ENCODE data around the gene KCTD3. TPM values are rescaled to one million over a fixed set of nuclear protein-coding genes. Genes with fewer than 3 reads are reported as not detected.

KCTD3 gene
- total and polyA plus RNA-seq, 2 of the 13 experiments (the other 11 are each of a cell fraction or from before 2014, with no cell fraction given): 49.8 to 68.1 TPM

DNA sequence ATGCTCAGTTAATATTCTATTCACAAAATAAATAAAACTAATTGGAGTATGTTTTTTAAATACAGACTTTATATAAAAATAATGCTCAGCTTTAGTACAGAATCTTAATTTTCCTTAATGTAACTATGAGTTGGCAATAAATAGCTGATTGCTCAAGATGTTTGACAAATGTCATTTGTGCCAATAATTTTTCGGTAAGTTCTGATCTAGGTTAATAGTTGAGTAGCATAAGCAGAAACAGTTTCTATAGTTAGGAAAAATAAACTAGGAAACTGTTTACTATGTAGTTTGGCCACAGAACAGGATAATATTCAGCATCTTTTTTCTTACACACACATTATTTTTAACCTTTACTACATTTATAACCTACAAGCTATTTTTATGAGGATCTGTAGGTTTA lies 40.3 kb downstream of the KCTD3 start:
- Histone ChIP-seq H4K20me1 (ENCODE audit: insufficient read depth, low read length) (0 out of 2 replicates have a peak, but pooled peaks cover 3% of the 10 kb centered on the region), H3K27me3 (ENCODE audit: control insufficient read depth in 1 of 2, insufficient read depth in 2 of 2, low read length in 2 of 2) (no peaks in the 10 kb centered on the region), H3K4me1 (ENCODE audit: insufficient read depth, low read length) (peaks cover 26% of the 10 kb centered on the region), H3K79me2 (ENCODE audit: insufficient read depth, low read length) (no peaks in the 10 kb centered on the region), H3K36me3 (replicated peaks in 1 of 2; ENCODE audit: control insufficient read depth in 1 of 2, insufficient read depth in 2 of 2, low read length in 2 of 2) (peaks cover 3 to 30% of the 10 kb centered on the region in 2 experiments), H3K27ac (ENCODE audit: extremely low read length, insufficient read depth, low read length) (no peak overlapping the region), H3K4me3 (replicated peaks in 1 of 3; ENCODE audit: insufficient read depth in 1 of 3, low read depth in 2 of 3, low read length in 3 of 3) (no peak overlapping the region), H3K4me2 (ENCODE audit: low read depth, low read length) (no peak overlapping the region), H2AFZ (ENCODE audit: low read length) (no peak overlapping the region), H3K9me3 (ENCODE audit: low read length) (no peaks in the 10 kb centered on the region), H3K9ac (ENCODE audit: insufficient read depth, low read depth, low read length) (no peak overlapping the region)
- in situ Hi-C loops (cut with HindIII; ENCODE audit: extremely low pct_ligation_motif_present, low pct_unique_long_range_greater_than_20kb): no loop called here
- no peak for ATAC-seq
- TF ChIP-seq TGIF2 (CRISPR knock-in tag; IDR thresholded peaks at IDR 0.05): no peak
- TF ChIP-seq, protein P1, sequence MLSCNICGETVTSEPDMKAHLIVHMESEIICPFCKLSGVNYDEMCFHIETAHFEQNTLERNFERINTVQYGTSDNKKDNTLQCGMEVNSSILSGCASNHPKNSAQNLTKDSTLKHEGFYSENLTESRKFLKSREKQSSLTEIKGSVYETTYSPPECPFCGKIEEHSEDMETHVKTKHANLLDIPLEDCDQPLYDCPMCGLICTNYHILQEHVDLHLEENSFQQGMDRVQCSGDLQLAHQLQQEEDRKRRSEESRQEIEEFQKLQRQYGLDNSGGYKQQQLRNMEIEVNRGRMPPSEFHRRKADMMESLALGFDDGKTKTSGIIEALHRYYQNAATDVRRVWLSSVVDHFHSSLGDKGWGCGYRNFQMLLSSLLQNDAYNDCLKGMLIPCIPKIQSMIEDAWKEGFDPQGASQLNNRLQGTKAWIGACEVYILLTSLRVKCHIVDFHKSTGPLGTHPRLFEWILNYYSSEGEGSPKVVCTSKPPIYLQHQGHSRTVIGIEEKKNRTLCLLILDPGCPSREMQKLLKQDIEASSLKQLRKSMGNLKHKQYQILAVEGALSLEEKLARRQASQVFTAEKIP (CRISPR knock-in tag; IDR thresholded peaks at IDR 0.05; ENCODE audit: borderline replicate concordance): no peak
- TF ChIP-seq ZNF563 (CRISPR knock-in tag; IDR thresholded peaks at IDR 0.05): no peak
- no peak for TF ChIP-seq SMC3 (IDR thresholded peaks at IDR 0.05; ENCODE audit: low read length)
- no peak for TF ChIP-seq SMYD3 (CRISPR knock-in tag; IDR thresholded peaks at IDR 0.05)
- no peak for TF ChIP-seq ZNF678 (CRISPR knock-in tag; IDR thresholded peaks at IDR 0.05)
- no peak for TF ChIP-seq KLF11 (CRISPR knock-in tag; IDR thresholded peaks at IDR 0.05)
- TF ChIP-seq RBM22 (optimal IDR thresholded peaks at IDR 0.05; ENCODE audit: low read length): no peak
- TF ChIP-seq HOXA9 (CRISPR knock-in tag; IDR thresholded peaks at IDR 0.05; ENCODE audit: borderline replicate concordance): no peak
- no peak for TF ChIP-seq EED (CRISPR knock-in tag; IDR thresholded peaks at IDR 0.05)
- TF ChIP-seq, protein P2, sequence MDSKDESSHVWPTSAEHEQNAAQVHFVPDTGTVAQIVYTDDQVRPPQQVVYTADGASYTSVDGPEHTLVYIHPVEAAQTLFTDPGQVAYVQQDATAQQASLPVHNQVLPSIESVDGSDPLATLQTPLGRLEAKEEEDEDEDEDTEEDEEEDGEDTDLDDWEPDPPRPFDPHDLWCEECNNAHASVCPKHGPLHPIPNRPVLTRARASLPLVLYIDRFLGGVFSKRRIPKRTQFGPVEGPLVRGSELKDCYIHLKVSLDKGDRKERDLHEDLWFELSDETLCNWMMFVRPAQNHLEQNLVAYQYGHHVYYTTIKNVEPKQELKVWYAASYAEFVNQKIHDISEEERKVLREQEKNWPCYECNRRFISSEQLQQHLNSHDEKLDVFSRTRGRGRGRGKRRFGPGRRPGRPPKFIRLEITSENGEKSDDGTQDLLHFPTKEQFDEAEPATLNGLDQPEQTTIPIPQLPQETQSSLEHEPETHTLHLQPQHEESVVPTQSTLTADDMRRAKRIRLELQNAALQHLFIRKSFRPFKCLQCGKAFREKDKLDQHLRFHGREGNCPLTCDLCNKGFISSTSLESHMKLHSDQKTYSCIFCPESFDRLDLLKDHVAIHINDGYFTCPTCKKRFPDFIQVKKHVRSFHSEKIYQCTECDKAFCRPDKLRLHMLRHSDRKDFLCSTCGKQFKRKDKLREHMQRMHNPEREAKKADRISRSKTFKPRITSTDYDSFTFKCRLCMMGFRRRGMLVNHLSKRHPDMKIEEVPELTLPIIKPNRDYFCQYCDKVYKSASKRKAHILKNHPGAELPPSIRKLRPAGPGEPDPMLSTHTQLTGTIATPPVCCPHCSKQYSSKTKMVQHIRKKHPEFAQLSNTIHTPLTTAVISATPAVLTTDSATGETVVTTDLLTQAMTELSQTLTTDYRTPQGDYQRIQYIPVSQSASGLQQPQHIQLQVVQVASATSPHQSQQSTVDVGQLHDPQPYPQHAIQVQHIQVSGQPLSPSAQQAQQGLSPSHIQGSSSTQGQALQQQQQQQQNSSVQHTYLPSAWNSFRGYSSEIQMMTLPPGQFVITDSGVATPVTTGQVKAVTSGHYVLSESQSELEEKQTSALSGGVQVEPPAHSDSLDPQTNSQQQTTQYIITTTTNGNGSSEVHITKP (CRISPR knock-in tag; IDR thresholded peaks at IDR 0.05; ENCODE audit: low read depth): no peak
- no peak for TF ChIP-seq ZNF572 (CRISPR knock-in tag; IDR thresholded peaks at IDR 0.05)
- TF ChIP-seq ZSCAN30 (CRISPR knock-in tag; IDR thresholded peaks at IDR 0.05): no peak
- ChIA-PET POLR2A (no interaction called here), CTCF (ENCODE audit: low intra/inter-chr PET ratio, low total read pairs) (no interaction called here)
- no TSS peak for BruUV-seq (replicated peaks)
- no peak for DNase-seq (ENCODE audit: low spot score)
- intact Hi-C loops (cut with micrococcal nuclease; ENCODE audit: unreplicated experiment): loop anchor here (5.0 kb wide), 1 partner anchor 80 kb away; no protein-coding TSS in a partner anchor
- WGBS (ENCODE audit: low lambda C conversion rate): 100% methylated on average over 1 of the region's 1 CpG
- no peak for FAIRE-seq

Measured in HepG2 (cell line).